H1 (cell line): Measurements from ENCODE around the gene SNAP25. TPM values are rescaled to one million over a fixed set of nuclear protein-coding genes. Genes with fewer than 3 reads are reported as not detected.

Experiments used
- CTCF ChIA-PET: fragments of 300-600 bp; sonication (Branson Sonifier 250); formaldehyde crosslinking; loops from one replicate; lab custom pipeline; 2021; ENCODE audit not compliant: partially characterized antibody; lab: Charles Lee
- POLR2A ChIA-PET: fragments of 300-600 bp; sonication (Branson Sonifier 250); formaldehyde crosslinking; loops from one replicate; lab custom pipeline; 2021; ENCODE audit warnings: inconsistent platforms; ENCODE audit not compliant: partially characterized antibody; lab: Charles Lee
- DNase-seq, 2 experiments: peaks; one replicate each; pipeline versions ENCODE4 v3.0.0 to v3.0.0-alpha.2; 2010 to 2022; ENCODE audit warnings: low spot score in 2 of 2, low read depth in 1 of 2, mixed read lengths in 1 of 2
- FAIRE-seq: peaks from 2 replicates; lab custom pipeline; 2011; peaks lifted over from hg19 to GRCh38; lab: Jason Lieb, UNC
- H2AFZ ChIP-seq: 2 replicates; pipeline ENCODE4 v1.8.1; 2012; ENCODE audit warnings: low read length, inconsistent platforms
- H2AK5ac ChIP-seq: 2 replicates; pipeline ENCODE4 v1.6.1; 2013; ENCODE audit warnings: low read depth, low read length
- H2BK120ac ChIP-seq: replicated peaks from 2 replicates; pipeline ENCODE3; 2013; ENCODE audit warnings: low read depth, low read length, inconsistent platforms
- H2BK12ac ChIP-seq: 2 replicates; pipeline ENCODE4 v1.6.1; 2013; ENCODE audit warnings: low read depth, low read length
- H2BK15ac ChIP-seq: 2 replicates; pipeline ENCODE4 v1.6.1; 2013; ENCODE audit warnings: low read length
- H2BK20ac ChIP-seq: 2 replicates; pipeline ENCODE4 v1.6.1; 2013; ENCODE audit warnings: low read length
- H2BK5ac ChIP-seq: 2 replicates; pipeline ENCODE4 v1.6.1; 2013; ENCODE audit warnings: low read depth, low read length
- H3K14ac ChIP-seq: 2 replicates; pipeline ENCODE4 v1.6.1; 2013; ENCODE audit warnings: inconsistent platforms; ENCODE audit not compliant: insufficient read length
- H3K18ac ChIP-seq: 2 replicates; pipeline ENCODE4 v1.6.1; 2013; ENCODE audit warnings: low read length; ENCODE audit errors: extremely low read depth
- H3K23ac ChIP-seq: 2 replicates; pipeline ENCODE4 v1.6.1; 2013; ENCODE audit warnings: inconsistent platforms; ENCODE audit not compliant: insufficient read length
- H3K23me2 ChIP-seq: 2 replicates; pipeline ENCODE4 v1.6.1; 2013; ENCODE audit warnings: low read depth, low read length
- H3K27ac ChIP-seq: 2 replicates; pipeline ENCODE4 v1.6.1; 2011; ENCODE audit warnings: low read depth, low read length, inconsistent platforms
- H3K27me3 ChIP-seq, 4 experiments: replicated peaks in 1 of 4; 1 replicate in 1 of 4; 2 replicates in 3 of 4; pipeline versions ENCODE4 v1.6.1 to v1.8.1; 2011 to 2013; ENCODE audit warnings: low read length in 3 of 4, mild to moderate bottlenecking in 3 of 4, inconsistent platforms in 2 of 4, mixed read lengths in 2 of 4, moderate library complexity in 1 of 4; ENCODE audit not compliant: control insufficient read depth in 3 of 4, insufficient read depth in 3 of 4; ENCODE audit errors: extremely low read depth in 1 of 4
- H3K36me3 ChIP-seq, 4 experiments: 2 replicates each; pipeline versions ENCODE4 v1.6.1 to v1.8.1; 2011 to 2013; ENCODE audit warnings: mild to moderate bottlenecking in 4 of 4, low read length in 3 of 4, moderate library complexity in 2 of 4, control low read depth in 1 of 4, inconsistent platforms in 1 of 4; ENCODE audit not compliant: insufficient read depth in 4 of 4, control insufficient read depth in 2 of 4
- H3K4ac ChIP-seq: replicated peaks from 2 replicates; pipeline ENCODE3; 2013; ENCODE audit warnings: low read length, low read depth, mixed read lengths, inconsistent platforms; ENCODE audit not compliant: insufficient read length
- H3K4me1 ChIP-seq, 4 experiments: replicated peaks in 1 of 4; 1 replicate in 1 of 4; 2 replicates in 3 of 4; pipeline versions ENCODE4 v1.6.1 to v1.8.1; 2011 to 2013; ENCODE audit warnings: low read length in 3 of 4, inconsistent platforms in 2 of 4, mixed read lengths in 1 of 4; ENCODE audit not compliant: insufficient read depth in 4 of 4, control insufficient read depth in 3 of 4
- H3K4me2 ChIP-seq, 2 experiments: 2 replicates each; pipeline versions ENCODE4 v1.6.1 to v1.8.1; 2011 to 2013; ENCODE audit warnings: low read depth in 2 of 2, low read length in 2 of 2, control low read depth in 1 of 2, inconsistent platforms in 1 of 2, mild to moderate bottlenecking in 1 of 2; ENCODE audit not compliant: insufficient read depth in 1 of 2
- H3K4me3 ChIP-seq, 4 experiments: fragments of 200-600, 300-600 bp in 1 of 4; sonication (generic), shearing (Covaris generic), sonication (Bioruptor Twin) in 1 of 4; 2 replicates each; pipeline versions ENCODE4 v1.5.1 to v1.8.1; 2011 to 2016; ENCODE audit warnings: low read length in 4 of 4, low read depth in 3 of 4, control low read depth in 2 of 4, inconsistent platforms in 2 of 4, mild to moderate bottlenecking in 2 of 4, mixed read lengths in 1 of 4, moderate library complexity in 1 of 4; ENCODE audit not compliant: insufficient read depth in 2 of 4; ENCODE audit errors: extremely low read depth in 1 of 4
- H3K56ac ChIP-seq: replicated peaks from 2 replicates; pipeline ENCODE3; 2013; ENCODE audit warnings: low read depth, mild to moderate bottlenecking, mixed read lengths, low read length, inconsistent platforms; ENCODE audit not compliant: insufficient read length
- H3K79me1 ChIP-seq: 2 replicates; pipeline ENCODE4 v1.6.1; 2013; ENCODE audit warnings: low read depth, low read length, control low read depth
- H3K79me2 ChIP-seq, 2 experiments: 2 replicates each; pipeline versions ENCODE4 v1.6.1 to v1.8.1; 2012 to 2013; ENCODE audit warnings: low read length in 2 of 2, mild to moderate bottlenecking in 2 of 2, inconsistent platforms in 1 of 2; ENCODE audit not compliant: insufficient read depth in 2 of 2, control insufficient read depth in 1 of 2
- H3K9ac ChIP-seq, 4 experiments: replicated peaks in 1 of 4; 1 replicate in 1 of 4; 2 replicates in 3 of 4; pipeline versions ENCODE4 v1.6.1 to v1.8.1; 2011 to 2013; ENCODE audit warnings: low read depth in 3 of 4, low read length in 3 of 4, control low read depth in 2 of 4, mild to moderate bottlenecking in 2 of 4, moderate library complexity in 2 of 4, inconsistent platforms in 1 of 4; ENCODE audit errors: extremely low read depth in 1 of 4
- H3K9me3 ChIP-seq, 2 experiments: 2 replicates each; pipeline versions ENCODE4 v1.6.1 to v1.8.1; 2012 to 2013; ENCODE audit warnings: mild to moderate bottlenecking in 2 of 2, moderate library complexity in 2 of 2, control low read depth in 1 of 2, inconsistent platforms in 1 of 2, low read depth in 1 of 2, low read length in 1 of 2, mixed read lengths in 1 of 2; ENCODE audit not compliant: insufficient read depth in 2 of 2
- H4K20me1 ChIP-seq, 2 experiments: replicated peaks in 1 of 2; 2 replicates each; pipeline versions ENCODE3 to v1.8.1; 2011 to 2013; ENCODE audit warnings: inconsistent platforms in 2 of 2, low read length in 2 of 2, mild to moderate bottlenecking in 1 of 2; ENCODE audit not compliant: insufficient read depth in 2 of 2, control insufficient read depth in 1 of 2
- H4K5ac ChIP-seq: 2 replicates; pipeline ENCODE4 v1.6.1; 2013; ENCODE audit warnings: low read length, low read depth, mixed read lengths, inconsistent platforms; ENCODE audit not compliant: insufficient read length
- H4K8ac ChIP-seq: 2 replicates; pipeline ENCODE4 v1.8.0; 2013; ENCODE audit warnings: mild to moderate bottlenecking, moderate library complexity, low read length, inconsistent platforms; ENCODE audit not compliant: insufficient read depth; ENCODE audit errors: extremely low read depth
- H4K91ac ChIP-seq: replicated peaks from 2 replicates; pipeline ENCODE3; 2013; ENCODE audit warnings: low read length, mixed read lengths, inconsistent platforms; ENCODE audit not compliant: insufficient read length
- JUND ChIP-seq: IDR thresholded peaks from 2 replicates; pipeline ENCODE4 v1.6.1; 2011; ENCODE audit warnings: mild to moderate bottlenecking, improper control_type of control experiment, low read length
- POLR2AphosphoS5 ChIP-seq: IDR thresholded peaks from 2 replicates; pipeline ENCODE4 v1.6.1; 2011; ENCODE audit warnings: low read depth, low read length
- RBBP5 ChIP-seq: IDR thresholded peaks from 2 replicates; pipeline ENCODE4 v1.7.1; 2012; ENCODE audit warnings: low read depth, mild to moderate bottlenecking, inconsistent platforms, low read length, moderate library complexity, borderline replicate concordance
- SAP30 ChIP-seq: fragments of 300-600 bp; sonication (generic); IDR thresholded peaks from 2 replicates; pipeline ENCODE4 v1.7.1; 2012; ENCODE audit warnings: low read length, moderate library complexity, mild to moderate bottlenecking, inconsistent platforms; ENCODE audit not compliant: insufficient read depth, insufficient replicate concordance
- SIRT6 ChIP-seq: IDR thresholded peaks from one replicate; pipeline ENCODE4 v1.7.1; 2012; ENCODE audit warnings: low read length, inconsistent platforms
- whole genome bisulfite sequencing, 2 experiments: shearing (Covaris generic) in 1 of 2; methylation state at CpG; one replicate each; pipeline versions ENCODE4 v1.1.6 to v1.1.7; 2013 to 2015; ENCODE audit warnings: low lambda C conversion rate in 2 of 2, mixed read lengths in 2 of 2, inconsistent platforms in 1 of 2, low coverage in 1 of 2, missing lambda C conversion rate in 1 of 2; ENCODE audit not compliant: insufficient replicate concordance in 2 of 2, insufficient coverage in 1 of 2, insufficient read length in 1 of 2; ENCODE audit errors: extremely low coverage in 1 of 2, missing lambda C conversion rate in 1 of 2; 5-methylcytosine and 5-hydroxymethylcytosine counted together
- polyA plus RNA-seq, 7 experiments: library from polyadenylated mRNA; depleted of rRNA in 3 of 7; stranded (reverse) in 5 of 7; unstranded in 2 of 7; fragments of >200 nt in 5 of 7; fragments of 200-250 nt in 2 of 7; gene quantifications; 1 replicate in 5 of 7; 2 replicates in 1 of 7; 4 replicates in 1 of 7; pipeline versions ENCODE4 v1.2.1 to v1.2.3, GENCODE V29; 2011 to 2013; ENCODE audit warnings: missing spikeins in 2 of 7, mixed read lengths in 2 of 7
- total RNA-seq: library from RNA; stranded (reverse); fragmentation: NEBNext Ultra II Directional; extraction: Animal tissue kit (Norgen Biotek cat#: 25700); gene quantifications from 2 replicates; pipeline ENCODE4 v1.2.1, GENCODE V29; 2021

The SNAP25 gene
- total and polyA plus RNA-seq, 2 of the 8 experiments (the other 6 are each of a cell fraction or from before 2014, with no cell fraction given) = 0.51 to 0.52 TPM

- no peak overlapping the region for H2BK15ac ChIP-seq
- no peak overlapping the region for H3K56ac ChIP-seq
- no peaks in the 10 kb centered on the region for H4K20me1 ChIP-seq
- DNase-seq (no peak), FAIRE-seq (peak; percentile 71)
- no peak overlapping the region for H3K14ac ChIP-seq
- H3K18ac ChIP-seq = no peak overlapping the region
- POLR2A ChIA-PET = no interaction called here
- H2BK12ac ChIP-seq = no peak overlapping the region
- no peaks in the 10 kb centered on the region for H3K27me3 ChIP-seq
- no peaks in the 10 kb centered on the region for H3K79me2 ChIP-seq
- H3K23me2 ChIP-seq = no peaks in the 10 kb centered on the region
- 60% methylated on average over 6 of the region's 6 CpGs; no CpG with 5 or more reads in 1 of the 2 experiments for WGBS, 2 experiments
- H2AFZ ChIP-seq = no peak overlapping the region
- no peaks in the 10 kb centered on the region for H3K36me3 ChIP-seq
- H2BK120ac ChIP-seq = no peak overlapping the region
- H3K4ac ChIP-seq = no peak overlapping the region
- H3K23ac ChIP-seq = no peak overlapping the region
- H3K79me1 ChIP-seq = no peaks in the 10 kb centered on the region
- no peak overlapping the region for H4K91ac ChIP-seq
- CTCF ChIA-PET = interaction anchor here (0.6 to 2.0 kb wide), 7 partner anchors 8 to 624 kb away, joined by 3 to 7 read pairs (median 3); no protein-coding TSS in a partner anchor
- H4K5ac ChIP-seq = no peak overlapping the region
- no peak overlapping the region for H4K8ac ChIP-seq
- TF ChIP-seq SAP30 = no peak
- no peak for TF ChIP-seq RBBP5
- no peak for TF ChIP-seq POLR2AphosphoS5
- TF ChIP-seq SIRT6 = no peak
- TF ChIP-seq JUND = no peak
- TF ChIP-seq, all 59 proteins: peak for 0
- Histone ChIP-seq H2AK5ac (no peak overlapping the region), H3K4me2 (0 out of 4 replicates have a peak overlapping the region, but pooled peaks of 1 of the 2 experiments have one; percentile 10), H3K9me3 (no peaks in the 10 kb centered on the region), H3K4me3 (no peak overlapping the region), H2BK20ac (no peak overlapping the region), H3K9ac (no peak overlapping the region), H3K4me1 (peaks cover 2 to 9% (median 4%) of the 10 kb centered on the region in 4 experiments; a peak in 5 of 7 replicates), H2BK5ac (no peak overlapping the region), H3K27ac (no peak overlapping the region)
These were observed 30.6 kb downstream of the SNAP25 start for GRCh38 chr20:10249048-10249770.
